Measurements from ENCODE around the gene AKAP7.
"Not testable (repeated sequence)": the region's sequence is repeated elsewhere in the genome, so short reads cannot be mapped to it uniquely, and the experiment has no call there.

Gene AKAP7

DNA sequence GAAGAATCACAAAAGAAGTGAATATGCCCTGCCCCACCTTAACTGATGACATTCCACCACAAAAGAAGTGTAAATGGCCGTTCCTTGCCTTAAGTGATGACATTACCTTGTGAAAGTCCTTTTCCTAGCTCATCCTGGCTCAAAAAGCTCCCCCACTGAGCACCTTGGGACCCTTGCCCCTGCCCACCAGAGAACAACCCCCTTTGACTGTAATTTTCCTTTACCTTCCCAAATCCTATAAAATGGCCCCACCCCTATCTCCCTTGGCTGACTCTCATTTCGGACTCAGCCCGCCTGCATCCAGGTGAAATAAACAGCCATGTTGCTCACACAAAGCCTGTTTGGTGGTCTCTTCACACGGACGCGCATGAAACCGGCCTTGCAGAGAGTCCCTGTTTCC, 165.6 kb downstream of the AKAP7 start:
- not testable (repeated sequence) for FAIRE-seq

DNA sequence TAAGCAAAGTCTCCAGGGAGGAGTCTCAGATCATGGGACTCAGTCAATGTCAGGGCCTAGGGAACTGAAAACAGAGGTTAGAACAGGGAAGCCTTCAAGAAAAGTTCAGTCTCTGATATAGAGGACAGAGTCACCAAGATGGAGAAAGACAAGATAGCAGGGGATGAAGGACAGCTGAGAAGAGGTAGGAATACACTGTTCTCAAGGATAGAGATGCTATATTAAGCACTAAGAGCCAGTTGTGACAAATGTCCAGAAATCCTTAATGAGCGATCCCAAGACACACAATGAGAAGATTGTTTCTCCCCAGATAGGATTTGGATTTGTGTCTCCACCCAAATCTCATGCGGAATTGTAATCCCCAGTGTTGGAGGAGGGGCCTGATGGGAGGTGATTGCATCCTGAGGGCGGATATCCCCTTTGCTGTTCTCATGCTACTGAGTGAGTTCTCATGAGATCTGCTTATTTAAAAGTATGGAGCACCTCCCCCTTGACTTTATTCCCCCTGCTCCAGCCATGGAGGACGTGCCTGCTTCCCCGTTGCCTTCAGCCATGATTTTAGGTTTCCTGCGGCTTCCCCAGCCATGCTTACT, 168.2 kb downstream of the AKAP7 start:
- no peak for FAIRE-seq

DNA sequence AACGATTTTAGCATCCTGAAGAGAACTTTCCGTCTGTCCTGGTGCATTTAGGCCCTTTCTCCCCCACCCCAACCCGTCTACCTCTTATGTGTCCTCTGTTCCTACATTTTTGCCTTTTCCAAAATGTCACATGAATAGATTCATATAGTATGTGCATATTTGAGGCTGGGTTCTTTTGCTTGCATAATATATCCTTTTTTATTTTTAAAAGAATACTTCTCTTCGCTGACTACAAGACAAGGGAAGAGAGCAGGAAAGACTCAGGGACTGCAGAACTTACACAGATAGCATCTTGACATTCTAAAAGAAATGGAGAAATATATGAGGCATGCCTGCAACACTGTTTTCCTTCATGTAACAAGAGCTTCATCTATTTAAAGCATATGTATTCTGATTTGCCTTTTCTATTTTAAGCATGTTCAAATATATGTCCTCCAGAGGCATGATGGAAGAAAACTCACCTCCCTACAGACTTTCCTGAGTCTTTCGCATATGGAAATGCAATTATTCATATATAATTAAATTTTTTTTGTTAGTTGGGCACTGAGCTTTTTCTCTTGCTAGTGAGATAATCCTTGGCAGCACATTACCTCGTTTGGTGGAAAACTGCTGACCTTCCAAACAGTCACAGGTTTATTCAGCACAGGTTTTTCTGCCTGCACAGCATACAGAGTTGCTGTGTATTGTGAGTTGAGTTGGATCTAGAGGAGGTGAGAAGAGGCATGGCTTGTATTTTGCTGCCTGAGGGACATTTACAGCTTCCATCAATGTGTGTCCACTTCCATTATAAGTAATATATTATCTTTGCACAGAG, 170.0 kb downstream of the AKAP7 start:
- FAIRE-seq, result no peak

DNA sequence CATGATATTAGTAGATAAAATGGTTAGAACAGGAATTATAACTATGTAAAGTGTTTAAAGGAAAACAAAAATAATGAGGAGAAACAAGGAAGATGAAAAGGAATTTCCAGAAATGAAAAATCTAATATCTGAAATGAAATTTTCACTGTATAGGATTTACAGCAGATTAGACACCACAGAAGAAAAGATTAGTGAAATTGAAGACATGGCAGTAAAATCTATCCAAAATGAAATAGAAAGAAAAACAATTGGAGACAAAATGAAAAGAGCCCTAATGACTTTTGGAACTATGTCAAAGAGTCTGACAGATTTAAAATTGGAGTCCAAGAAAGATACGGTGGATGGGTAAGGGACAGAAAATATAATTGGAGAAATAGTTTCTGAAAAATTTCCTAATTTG, 174.2 kb downstream of the AKAP7 start:
- no peak for FAIRE-seq

DNA sequence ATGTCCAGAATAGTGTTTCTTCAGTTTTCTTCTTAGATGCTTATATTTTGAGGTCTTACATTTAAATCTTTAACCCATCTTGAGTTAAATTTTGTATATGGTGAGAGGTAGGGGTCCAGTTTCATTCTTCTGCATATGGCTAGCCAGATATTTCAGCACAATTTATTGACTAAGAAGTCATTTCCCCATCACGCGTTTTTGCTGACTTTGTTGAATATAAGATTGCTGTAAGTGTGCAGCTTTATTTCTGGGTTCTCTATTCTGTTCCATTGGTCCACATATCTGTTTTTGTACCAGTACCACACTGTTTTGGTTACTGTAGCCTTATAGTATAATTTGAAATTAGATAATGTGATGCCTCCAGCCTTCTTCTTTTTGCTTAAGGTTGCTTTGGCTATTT, 179.6 kb downstream of the AKAP7 start:
- no peak for FAIRE-seq

DNA sequence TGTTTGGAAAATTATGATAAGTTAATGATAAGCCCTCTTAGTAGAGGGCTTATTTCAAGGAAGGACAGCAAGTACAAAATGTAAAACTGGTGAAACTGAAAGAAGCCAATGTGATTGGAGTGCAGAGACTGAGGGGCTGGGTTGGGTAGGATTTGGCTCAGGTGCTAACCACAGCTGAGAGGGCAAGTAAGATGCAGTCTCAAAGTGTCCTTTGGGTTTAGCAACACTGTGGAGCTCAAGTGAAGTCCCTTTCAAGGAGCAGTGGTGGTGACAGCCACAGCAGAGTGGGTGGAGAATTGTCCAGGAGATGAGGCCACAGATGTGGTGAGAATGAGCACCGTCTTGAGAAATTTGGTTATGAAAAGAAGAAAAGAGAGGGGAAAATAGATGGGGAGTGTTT, 181.4 kb downstream of the AKAP7 start:
- FAIRE-seq, result no peak

DNA sequence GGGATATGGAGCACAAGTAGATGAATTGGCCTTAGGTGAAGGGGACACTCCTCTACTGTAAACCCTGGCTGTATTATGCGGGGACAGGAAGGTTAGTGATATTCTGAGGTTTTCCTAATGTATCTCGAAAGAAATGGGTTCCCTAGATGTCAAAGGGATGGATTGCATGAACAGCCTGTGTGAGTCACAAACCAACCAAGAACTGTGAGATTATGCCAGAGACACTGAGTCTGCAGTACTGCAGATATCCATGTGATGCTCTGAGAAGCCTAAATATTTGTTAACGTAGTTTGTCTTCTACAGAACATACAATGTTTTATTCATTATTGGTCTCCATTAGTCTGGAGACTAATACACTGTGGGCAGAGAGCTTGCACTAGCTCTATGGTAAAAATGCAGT, 182.2 kb downstream of the AKAP7 start:
- no peak for FAIRE-seq

DNA sequence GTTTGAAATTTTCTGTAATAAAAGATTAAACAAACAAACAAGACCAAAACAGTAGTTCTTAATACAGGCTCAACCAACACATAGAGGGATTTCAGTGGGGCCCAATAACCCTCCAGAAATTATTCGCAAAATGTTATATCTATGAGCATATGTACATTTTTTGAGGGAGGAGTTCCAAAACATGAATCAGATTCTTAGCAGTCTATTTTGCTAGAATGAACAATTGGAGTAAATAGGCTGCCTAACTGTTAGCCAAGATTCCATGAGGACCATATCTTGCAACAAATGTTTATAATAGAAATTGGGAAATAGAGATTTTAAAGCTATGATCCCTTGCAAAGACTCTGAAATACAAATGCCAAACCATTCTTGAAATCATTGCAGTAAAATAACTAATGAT, 186.3 kb downstream of the AKAP7 start:
- no peak for FAIRE-seq

DNA sequence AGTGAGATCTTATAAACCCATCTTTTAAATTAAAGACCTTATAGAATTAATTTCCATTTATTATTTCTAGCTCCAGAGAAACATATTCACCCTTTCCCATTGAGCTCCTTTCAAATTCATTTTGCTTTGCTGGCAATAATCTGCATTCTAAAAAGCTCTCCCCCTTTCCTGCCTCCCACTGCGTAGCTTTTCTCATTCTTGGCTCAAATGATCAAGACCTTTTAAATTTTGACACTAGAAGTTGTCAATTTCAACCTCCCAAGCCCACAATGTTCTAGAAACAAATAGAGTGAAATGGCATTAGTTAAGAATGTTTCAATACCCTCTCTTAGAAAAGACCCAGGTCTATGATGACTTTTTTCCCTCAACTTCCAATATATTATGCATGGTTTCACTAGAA, 186.9 kb downstream of the AKAP7 start:
- FAIRE-seq, result no peak

DNA sequence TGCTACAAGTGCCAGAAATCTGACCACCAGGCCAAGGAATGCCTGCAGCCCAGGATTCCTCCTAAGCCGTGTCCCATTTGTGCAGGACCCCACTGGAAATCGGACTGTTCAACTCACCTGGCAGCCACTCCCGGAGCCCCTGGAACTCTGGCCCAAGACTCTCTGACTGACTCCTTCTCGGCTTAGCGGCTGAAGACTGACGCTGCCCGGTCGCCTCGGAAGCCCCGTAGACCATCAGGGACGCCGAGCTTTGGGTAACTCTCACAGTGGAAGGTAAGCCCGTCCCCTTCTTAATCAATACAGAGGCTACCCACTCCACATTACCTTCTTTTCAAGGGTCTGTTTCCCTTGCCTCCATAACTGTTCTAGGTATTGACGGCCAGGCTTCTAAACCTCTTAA, 190.4 kb downstream of the AKAP7 start:
- not testable (repeated sequence) for FAIRE-seq

DNA sequence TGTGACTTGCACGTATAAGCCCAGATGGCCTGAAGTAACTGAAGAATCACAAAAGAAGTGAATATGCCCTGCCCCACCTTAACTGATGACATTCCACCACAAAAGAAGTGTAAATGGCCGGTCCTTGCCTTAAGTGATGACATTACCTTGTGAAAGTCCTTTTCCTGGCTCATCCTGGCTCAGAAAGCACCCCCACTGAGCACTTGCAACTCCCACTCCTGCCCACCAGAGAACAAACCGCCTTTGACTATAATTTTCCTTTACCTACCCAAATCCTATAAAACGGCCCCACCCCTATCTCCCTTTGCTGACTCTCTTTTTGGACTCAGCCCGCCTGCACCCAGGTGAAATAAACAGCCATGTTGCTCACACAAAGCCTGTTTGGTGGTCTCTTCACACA, 193.5 kb downstream of the AKAP7 start:
- not testable (repeated sequence) for FAIRE-seq

DNA sequence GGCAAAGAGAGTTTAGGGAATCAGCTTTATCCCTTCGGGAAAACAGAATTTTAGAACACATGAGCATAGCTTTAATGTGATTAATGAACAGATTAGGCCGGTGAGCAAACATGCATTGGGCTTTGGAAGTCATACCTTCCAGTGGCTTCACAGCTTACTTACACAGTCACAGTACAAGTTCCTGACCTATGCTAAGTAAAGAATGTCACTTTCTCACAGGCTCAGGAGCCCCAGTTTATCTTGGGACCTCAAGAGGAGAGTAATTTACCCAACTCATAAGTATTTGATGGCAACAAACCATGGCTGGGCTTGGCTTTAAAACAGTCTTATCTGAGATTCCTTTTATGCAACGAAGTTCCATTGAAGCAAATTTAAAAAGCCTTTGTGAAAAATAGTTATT, 195.9 kb downstream of the AKAP7 start:
- FAIRE-seq, result no peak

DNA sequence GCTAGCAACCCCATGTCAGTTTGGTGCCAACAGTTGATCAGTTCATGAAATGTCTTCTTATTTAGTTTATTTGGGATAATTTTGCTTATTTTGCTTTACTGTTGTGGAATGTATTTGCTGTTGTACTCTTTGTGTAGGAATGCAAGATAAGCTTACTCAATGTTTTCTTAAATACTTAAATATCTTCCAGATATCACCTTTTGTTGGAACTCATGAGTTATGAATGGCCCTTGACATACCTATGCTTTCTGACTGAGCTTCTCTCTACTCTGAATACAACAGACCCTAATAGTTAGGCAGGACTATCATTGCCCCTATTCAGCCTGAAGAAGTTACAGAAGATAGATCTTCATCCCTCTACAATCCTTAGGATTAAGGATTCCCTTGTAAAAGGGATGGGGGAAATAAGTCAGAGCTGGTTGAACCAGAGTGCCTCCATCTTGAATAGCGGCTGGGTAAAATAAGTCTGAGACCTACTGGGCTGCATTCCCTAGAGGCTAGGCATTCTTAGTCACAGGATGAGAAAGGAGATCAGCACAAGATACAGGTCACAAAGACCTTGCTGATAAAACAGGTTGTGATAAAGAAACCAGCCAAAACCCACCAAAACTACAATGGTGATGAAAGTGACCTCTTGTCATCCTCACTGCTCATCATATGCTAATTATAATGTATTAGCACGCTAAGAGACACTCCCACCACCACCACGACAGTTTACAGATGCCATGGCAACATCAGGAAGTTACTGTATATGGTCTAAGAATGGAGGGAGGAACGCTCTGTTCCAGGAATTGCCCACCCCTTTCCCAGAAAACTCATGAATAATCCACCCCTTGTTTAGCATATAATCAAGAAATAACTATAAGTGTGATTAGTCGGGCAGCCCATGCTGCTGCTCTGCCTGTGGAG, 196.9 kb downstream of the AKAP7 start:
- FAIRE-seq, result no peak

Measured in endometrium (tissue), 2 donors.